Keratinocyte (primary cell): Measurements from ENCODE around the gene TLE1. TPM values are rescaled to one million over a fixed set of nuclear protein-coding genes. Genes with fewer than 3 reads are reported as not detected.

Experiments used
- DNase-seq: peaks from one replicate; pipeline ENCODE4 v3.0.0-alpha.2; 2011; ENCODE audit warnings: low read depth, missing footprints, low spot score
- FAIRE-seq: peaks from 2 replicates; lab custom pipeline; 2011; peaks lifted over from hg19 to GRCh38; lab: Jason Lieb, UNC
- H2AFZ ChIP-seq: 2 replicates; pipeline ENCODE4 v1.6.0; 2012; ENCODE audit warnings: low read length, control low read depth, inconsistent platforms; ENCODE audit not compliant: control insufficient read depth
- H3K27ac ChIP-seq: 2 replicates; pipeline ENCODE4 v1.5.1; 2011; ENCODE audit warnings: low read length; ENCODE audit not compliant: control insufficient read depth, insufficient read depth
- H3K27me3 ChIP-seq: 3 replicates; pipeline ENCODE4 v1.6.0; 2011; ENCODE audit warnings: low read length; ENCODE audit not compliant: control insufficient read depth, insufficient read depth; ENCODE audit errors: extremely low read depth
- H3K36me3 ChIP-seq, 2 experiments: 2 replicates in 1 of 2; 3 replicates in 1 of 2; pipeline ENCODE4 v1.5.1; 2011; ENCODE audit warnings: low read length in 2 of 2, mild to moderate bottlenecking in 1 of 2; ENCODE audit not compliant: control insufficient read depth in 2 of 2, insufficient read depth in 2 of 2; ENCODE audit errors: extremely low read depth in 1 of 2
- H3K4me1 ChIP-seq: 3 replicates; pipeline ENCODE4 v1.5.1; 2011; ENCODE audit warnings: low read length; ENCODE audit not compliant: control insufficient read depth, insufficient read depth; ENCODE audit errors: extremely low read depth
- H3K4me2 ChIP-seq: 3 replicates; pipeline ENCODE4 v1.6.0; 2011; ENCODE audit warnings: low read depth, low read length; ENCODE audit not compliant: control insufficient read depth, insufficient read depth; ENCODE audit errors: extremely low read depth
- H3K4me3 ChIP-seq, 3 experiments: fragments of 200-600 bp in 1 of 3; sonication (generic) in 1 of 3; 2 replicates in 2 of 3; 3 replicates in 1 of 3; pipeline ENCODE4 v1.5.1; 2011 to 2016; ENCODE audit warnings: low read length in 3 of 3, mild to moderate bottlenecking in 3 of 3, control low read depth in 2 of 3, inconsistent platforms in 1 of 3, low read depth in 1 of 3, mixed read lengths in 1 of 3, mixed run types in 1 of 3, moderate library complexity in 1 of 3; ENCODE audit not compliant: control insufficient read depth in 2 of 3, insufficient read depth in 2 of 3; ENCODE audit errors: extremely low read depth in 1 of 3
- H3K79me2 ChIP-seq: 2 replicates; pipeline ENCODE4 v1.6.0; 2012; ENCODE audit warnings: low read length; ENCODE audit not compliant: control insufficient read depth, insufficient read depth
- H3K9ac ChIP-seq: 3 replicates; pipeline ENCODE4 v1.6.0; 2011; ENCODE audit warnings: low read length; ENCODE audit not compliant: control insufficient read depth, insufficient read depth; ENCODE audit errors: extremely low read depth
- H3K9me1 ChIP-seq: 3 replicates; pipeline ENCODE4 v1.6.0; 2011; ENCODE audit warnings: low read length; ENCODE audit not compliant: control insufficient read depth, insufficient read depth; ENCODE audit errors: extremely low read depth
- H3K9me3 ChIP-seq: 2 replicates; pipeline ENCODE4 v1.5.1; 2012; ENCODE audit warnings: low read depth, low read length; ENCODE audit not compliant: control insufficient read depth
- H4K20me1 ChIP-seq: 3 replicates; pipeline ENCODE4 v1.6.0; 2011; ENCODE audit warnings: low read length; ENCODE audit not compliant: control insufficient read depth, insufficient read depth; ENCODE audit errors: extremely low read depth
- CTCF ChIP-seq, 3 experiments: IDR thresholded peaks in 1 of 3; conservative IDR thresholded peaks in 1 of 3; optimal IDR thresholded peaks in 1 of 3; 2 replicates in 2 of 3; 3 replicates in 1 of 3; pipeline versions ENCODE3 to v1.5.1; 2011; ENCODE audit warnings: low read length in 3 of 3, mild to moderate bottlenecking in 3 of 3, moderate library complexity in 2 of 3, control low read depth in 1 of 3, inconsistent platforms in 1 of 3; ENCODE audit not compliant: insufficient read depth in 2 of 3; ENCODE audit errors: extremely low read depth in 1 of 3
- EZH2 ChIP-seq: IDR thresholded peaks from one replicate; pipeline ENCODE4 v1.6.1; 2012; ENCODE audit warnings: inconsistent platforms, mild to moderate bottlenecking, low read length, moderate library complexity
- dilution Hi-C: fragments of 300-500 bp; cut with MboI; formaldehyde crosslinking; loops from one replicate; pipeline ENCODE4 v1.7.0; 2020; ENCODE audit warnings: low sequenced_read_pairs; ENCODE audit not compliant: extremely low pct_ligation_motif_present
- polyA plus RNA-seq, 5 experiments: library from polyadenylated mRNA; depleted of rRNA in 3 of 5; stranded (reverse) in 3 of 5; stranded (forward) in 1 of 5; unstranded in 1 of 5; fragments of >200 nt; gene quantifications; 1 replicate in 1 of 5; 2 replicates in 3 of 5; 3 replicates in 1 of 5; pipeline versions ENCODE4 v1.2.1 to v1.2.3, GENCODE V29; 2011 to 2012; ENCODE audit warnings: missing spikeins in 2 of 5, low read depth in 1 of 5, low replicate concordance in 1 of 5

TLE1 gene
- polyA plus RNA-seq, 1 donor (not counting 4 experiments of a cell fraction or from before 2014, with no cell fraction given) = 29.6 TPM

GRCh38 chr9:81550207-81550583 is 139.2 kb downstream of the TLE1 start:
- H3K9me1 ChIP-seq = no peaks in the 10 kb centered on the region
- H3K4me3 ChIP-seq = no peak overlapping the region
- no peak overlapping the region for H2AFZ ChIP-seq
- H3K9ac ChIP-seq = no peak overlapping the region
- DNase-seq = no peak
- H3K4me1 ChIP-seq = no peaks in the 10 kb centered on the region
- H3K4me2 ChIP-seq = no peak overlapping the region
- dilution Hi-C loops = no loop called here
- FAIRE-seq = no peak
- H3K79me2 ChIP-seq = no peaks in the 10 kb centered on the region
- no peaks in the 10 kb centered on the region for H3K27me3 ChIP-seq
- no peaks in the 10 kb centered on the region for H4K20me1 ChIP-seq
- no peak overlapping the region for H3K27ac ChIP-seq
- H3K9me3 ChIP-seq = no peaks in the 10 kb centered on the region
- no peaks in the 10 kb centered on the region for H3K36me3 ChIP-seq
- TF ChIP-seq EZH2 = no peak
- TF ChIP-seq CTCF (optimal IDR thresholded peaks at IDR 0.05 in 1 of 3, IDR thresholded peaks at IDR 0.05 in 1 of 3, conservative IDR thresholded peaks at IDR 0.05 in 1 of 3; ENCODE audit: extremely low read depth in 1 of 3, insufficient read depth in 2 of 3, low read length in 3 of 3) = no peak

GRCh38 chr9:81549500-81550206 is 139.7 kb downstream of the TLE1 start:
- Histone ChIP-seq H3K9ac (no peak overlapping the region), H4K20me1 (no peaks in the 10 kb centered on the region), H3K36me3 (no peaks in the 10 kb centered on the region), H3K79me2 (no peaks in the 10 kb centered on the region), H3K4me2 (no peak overlapping the region), H2AFZ (peak overlapping the region; percentile 46), H3K4me1 (no peaks in the 10 kb centered on the region), H3K9me1 (no peaks in the 10 kb centered on the region), H3K4me3 (no peak overlapping the region), H3K27ac (no peak overlapping the region), H3K27me3 (no peaks in the 10 kb centered on the region), H3K9me3 (no peaks in the 10 kb centered on the region)
- FAIRE-seq = no peak
- dilution Hi-C loops = no loop called here
- DNase-seq = no peak
- no peak for TF ChIP-seq EZH2
- TF ChIP-seq CTCF (optimal IDR thresholded peaks at IDR 0.05 in 1 of 3, IDR thresholded peaks at IDR 0.05 in 1 of 3, conservative IDR thresholded peaks at IDR 0.05 in 1 of 3; ENCODE audit: extremely low read depth in 1 of 3, insufficient read depth in 2 of 3, low read length in 3 of 3) = no peak
